Subcutaneous abdominal adipose tissue (tissue), 5 donors: ENCODE data around the gene APIP.
"Not testable (repeated sequence)": the region's sequence is repeated elsewhere in the genome, so short reads cannot be mapped to it uniquely, and the experiment has no call there.

Source experiments
- H3K27ac ChIP-seq: one replicate; pipeline ENCODE4 v1.7.0; 2013; ENCODE audit warnings: low read depth, mild to moderate bottlenecking, inconsistent platforms, low read length, moderate library complexity
- H3K27me3 ChIP-seq, 5 donors: one replicate each; pipeline ENCODE4 v1.7.0; 2013; ENCODE audit warnings: low read length in 5 of 5, inconsistent platforms in 1 of 5; ENCODE audit not compliant: control insufficient read depth in 5 of 5, insufficient read depth in 4 of 5
- H3K36me3 ChIP-seq, 5 donors: one replicate each; pipeline ENCODE4 v1.7.0; 2013; ENCODE audit warnings: low read length in 5 of 5; ENCODE audit not compliant: control insufficient read depth in 5 of 5, insufficient read depth in 5 of 5
- H3K4me1 ChIP-seq, 5 donors: one replicate each; pipeline ENCODE4 v1.7.0; 2013; ENCODE audit warnings: low read length in 5 of 5, mild to moderate bottlenecking in 3 of 5, moderate library complexity in 1 of 5; ENCODE audit not compliant: control insufficient read depth in 5 of 5, insufficient read depth in 5 of 5
- H3K4me3 ChIP-seq, 5 donors: one replicate each; pipeline ENCODE4 v1.7.0; 2013; ENCODE audit warnings: low read length in 5 of 5, low read depth in 1 of 5
- H3K9ac ChIP-seq, 5 donors: one replicate each; pipeline ENCODE4 v1.7.0; 2013; ENCODE audit warnings: low read length in 5 of 5, mild to moderate bottlenecking in 4 of 5, moderate library complexity in 3 of 5
- H3K9me3 ChIP-seq, 5 donors: one replicate each; pipeline ENCODE4 v1.7.0; 2013; ENCODE audit warnings: low read length in 5 of 5; ENCODE audit not compliant: control insufficient read depth in 5 of 5
- donor health status: healthy.
- donor health status: healthy.
- donor health status: healthy.
- donor health status: healthy.
- donor health status: healthy.

APIP gene

GRCh38 chr11:34926831-34927132, 10.6 kb upstream of the APIP start:
- Histone ChIP-seq H3K4me3 (no peak overlapping the region), H3K4me1 (peaks cover 0 to 44% (median 23%) of the 10 kb centered on the region in 5 donors), H3K36me3 (no peaks in the 10 kb centered on the region), H3K9ac (no peak overlapping the region), H3K27me3 (no peaks in the 10 kb centered on the region), H3K27ac (peak overlapping the region; percentile 63), H3K9me3 (no peaks in the 10 kb centered on the region)

DNA sequence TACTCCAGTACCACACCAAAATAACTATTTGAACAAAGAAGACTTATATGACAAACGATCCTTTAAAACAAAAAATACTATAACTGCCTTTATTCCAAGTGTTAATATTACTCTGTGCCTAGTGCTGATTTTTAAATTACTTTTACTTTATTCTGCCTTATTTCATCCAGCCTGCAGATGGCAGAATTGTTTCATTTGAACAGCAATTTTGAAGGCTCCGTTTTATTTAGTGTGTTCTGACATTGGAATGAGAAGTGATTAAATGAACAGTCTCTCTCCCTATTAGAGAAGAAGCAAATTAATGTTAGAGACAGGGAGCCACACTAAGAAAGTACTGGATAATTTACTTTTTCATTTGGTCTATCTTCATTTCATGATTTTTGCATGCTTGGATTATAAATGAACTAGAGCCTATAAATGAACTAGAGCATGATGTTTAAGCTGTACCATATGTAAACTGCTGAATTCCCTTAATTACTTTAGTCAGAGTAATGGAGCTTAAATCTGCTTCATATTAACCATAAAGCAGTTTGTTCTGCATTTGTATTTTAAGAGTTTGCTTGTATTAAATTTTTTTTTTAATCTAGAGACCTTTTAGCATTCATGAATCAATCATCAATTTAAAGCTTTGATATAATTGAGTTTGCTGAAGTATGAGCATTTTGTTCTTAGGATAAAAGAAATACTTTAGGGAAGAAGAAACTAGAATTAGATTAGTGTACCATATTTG, 10.1 kb upstream of the APIP start:
- Histone ChIP-seq H3K27ac (peak overlapping the region; percentile 63), H3K4me1 (peaks cover 0 to 49% (median 25%) of the 10 kb centered on the region in 5 donors), H3K4me3 (no peak overlapping the region), H3K27me3 (no peaks in the 10 kb centered on the region), H3K36me3 (no peaks in the 10 kb centered on the region), H3K9ac (peak overlapping the region in 1 of 5 donors; percentile 24), H3K9me3 (no peaks in the 10 kb centered on the region)

DNA sequence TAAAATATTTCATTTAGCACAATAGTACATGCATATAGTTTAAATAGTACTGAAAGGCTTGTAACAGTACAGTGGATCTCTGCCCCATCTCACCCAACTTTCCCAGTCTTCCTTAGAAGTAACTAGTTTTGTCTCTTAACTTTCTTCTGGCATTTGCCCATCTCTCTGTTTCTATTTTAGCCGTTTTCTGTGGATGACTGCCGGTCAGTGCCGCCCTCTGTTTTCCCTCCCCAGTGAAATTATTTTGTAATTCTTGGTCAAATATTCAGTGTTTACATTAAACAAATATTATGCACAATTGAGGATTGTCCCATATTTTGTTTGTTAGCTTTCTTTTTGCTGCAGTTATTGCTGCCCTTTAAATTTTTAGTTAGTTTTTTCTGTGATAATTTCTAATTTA, 8.5 kb upstream of the APIP start:
- no peaks in the 10 kb centered on the region for H3K9me3 ChIP-seq
- H3K4me3 ChIP-seq, result no peak overlapping the region
- H3K27ac ChIP-seq, result peak overlapping the region; percentile 63
- no peaks in the 10 kb centered on the region for H3K27me3 ChIP-seq
- H3K9ac ChIP-seq, result peak overlapping the region in 1 of 5 donors; percentile 55
- peaks cover 0 to 8% (median 0%) of the 10 kb centered on the region in 5 donors for H3K36me3 ChIP-seq
- peaks cover 0 to 61% (median 29%) of the 10 kb centered on the region in 5 donors for H3K4me1 ChIP-seq

GRCh38 chr11:34921156-34921555, 5.0 kb upstream of the APIP start:
- Histone ChIP-seq H3K4me1 (peaks cover 2 to 58% (median 40%) of the 10 kb centered on the region in 5 donors), H3K27ac (peak overlapping the region; percentile 38), H3K9me3 (no peaks in the 10 kb centered on the region), H3K4me3 (no peak overlapping the region), H3K27me3 (no peaks in the 10 kb centered on the region), H3K9ac (peak overlapping the region in 1 of 5 donors; percentile 56), H3K36me3 (peaks cover 0 to 8% (median 0%) of the 10 kb centered on the region in 5 donors)

DNA sequence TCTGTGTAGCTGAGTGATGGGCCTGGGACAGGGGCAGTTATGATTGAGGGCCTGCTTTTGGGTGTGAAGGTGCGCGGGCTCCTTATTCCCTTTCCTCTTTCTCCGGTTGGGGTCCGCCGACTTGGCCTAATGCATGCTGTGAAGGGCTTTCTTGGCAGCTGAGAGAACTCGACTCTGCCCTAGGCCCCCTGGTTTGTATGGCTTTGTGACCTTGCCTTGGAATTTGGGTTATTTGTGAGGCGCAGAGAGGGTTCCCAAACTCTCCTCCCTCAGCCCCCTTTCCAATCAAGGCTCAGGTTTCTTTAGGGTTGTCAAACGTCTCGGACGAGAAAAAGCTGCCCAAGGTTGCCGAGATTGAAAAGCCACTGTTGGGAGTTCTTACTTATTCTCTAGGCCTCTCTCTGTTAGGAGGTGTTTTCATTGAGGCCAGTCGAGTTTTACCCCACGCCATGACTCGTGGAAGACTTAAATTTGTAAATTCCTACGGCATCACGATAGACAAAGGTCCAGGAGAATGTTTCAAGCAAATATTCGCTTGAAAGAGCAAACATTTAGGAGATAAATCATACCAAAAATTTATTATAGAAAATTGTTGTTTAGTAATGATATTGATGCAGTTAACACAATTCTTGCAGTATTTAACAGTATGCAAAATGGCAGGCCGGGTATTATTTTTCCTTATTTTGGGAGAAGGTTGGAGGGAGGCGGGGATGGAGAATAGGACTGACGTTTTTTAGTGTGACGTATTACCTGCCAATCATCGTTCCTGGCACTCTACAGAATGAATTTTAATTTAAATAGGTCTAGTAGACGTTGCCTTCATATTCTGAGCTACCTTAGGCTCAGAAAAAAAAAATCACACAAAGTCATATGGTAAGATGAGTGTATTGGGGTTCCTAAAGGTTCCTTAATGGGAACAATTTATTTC, 928 bp upstream of the APIP start:
- no peaks in the 10 kb centered on the region for H3K27me3 ChIP-seq
- H3K36me3 ChIP-seq, result peaks cover 0 to 12% (median 0%) of the 10 kb centered on the region in 5 donors
- H3K9ac ChIP-seq, result peak overlapping the region; percentile 93 to 99 (median 96)
- H3K9me3 ChIP-seq, result no peaks in the 10 kb centered on the region
- H3K4me1 ChIP-seq, result peaks cover 2 to 73% (median 44%) of the 10 kb centered on the region in 5 donors
- peak overlapping the region; percentile 89 to 97 (median 91) for H3K4me3 ChIP-seq
- H3K27ac ChIP-seq, result peak overlapping the region; percentile 96

DNA sequence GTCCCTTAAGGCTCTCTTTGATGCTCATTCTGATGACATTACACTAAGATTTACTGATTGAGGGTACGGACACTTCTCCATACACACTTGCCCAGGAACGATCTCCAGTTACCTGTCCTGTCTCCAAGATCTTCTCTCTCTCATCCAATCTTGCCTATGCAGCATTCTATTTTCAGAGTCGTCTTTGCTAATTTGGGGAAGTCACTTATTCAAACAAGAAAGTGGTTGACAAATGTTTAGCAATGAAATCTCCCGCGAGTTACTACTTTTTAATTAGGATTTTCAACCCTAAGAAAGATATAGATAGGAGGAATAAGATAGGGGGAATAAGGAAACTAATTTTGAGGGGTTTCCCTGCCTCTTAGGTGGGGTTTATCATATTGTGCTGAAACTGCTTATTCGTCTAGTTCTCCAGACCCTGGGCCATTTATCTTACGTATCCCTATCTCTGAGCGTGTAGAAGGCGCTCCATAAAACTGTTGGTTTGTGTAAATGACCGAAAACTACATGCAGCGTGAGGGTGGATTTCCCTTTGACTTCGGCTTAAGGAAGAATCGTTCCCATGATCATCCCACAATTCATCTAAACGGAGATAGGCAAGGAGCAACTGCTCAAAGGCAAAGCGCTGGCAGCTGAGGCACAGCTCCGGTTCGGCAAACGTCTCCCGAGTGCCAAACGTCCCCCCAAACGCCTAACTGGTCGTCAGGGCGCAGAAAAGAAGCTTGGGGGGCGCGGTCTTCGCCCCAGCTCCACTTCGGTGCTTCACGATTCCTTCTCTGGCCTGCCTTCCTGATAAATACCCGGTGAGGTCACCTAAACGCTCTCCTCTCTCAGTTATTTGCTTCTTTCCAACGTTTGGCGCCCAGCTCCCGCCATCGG, 804 bp downstream of the APIP start:
- Histone ChIP-seq H3K4me3 (peak overlapping the region; percentile 79 to 99 (median 91)), H3K27ac (peak overlapping the region; percentile 96), H3K4me1 (peaks cover 2 to 77% (median 52%) of the 10 kb centered on the region in 5 donors), H3K9me3 (no peaks in the 10 kb centered on the region), H3K36me3 (peaks cover 0 to 7% (median 0%) of the 10 kb centered on the region in 5 donors), H3K9ac (peak overlapping the region; percentile 94 to 99 (median 96)), H3K27me3 (no peaks in the 10 kb centered on the region)

GRCh38 chr11:34913556-34913955, 2.6 kb downstream of the APIP start:
- H3K4me3 ChIP-seq, H3K9ac ChIP-seq, H3K27ac ChIP-seq, H3K27me3 ChIP-seq, H3K9me3 ChIP-seq, H3K36me3 ChIP-seq: not testable (repeated sequence)
- H3K4me1 ChIP-seq, result peaks cover 3 to 78% (median 59%) of the 10 kb centered on the region in 5 donors

GRCh38 chr11:34911676-34912075, 4.5 kb downstream of the APIP start:
- H3K27me3 ChIP-seq, result no peaks in the 10 kb centered on the region

GRCh38 chr11:34910817-34911216, 5.4 kb downstream of the APIP start:
- Histone ChIP-seq H3K4me3 (no peak overlapping the region), H3K9ac (peak overlapping the region in 3 of 5 donors; percentile 9 to 66 (median 23)), H3K27ac (peak overlapping the region; percentile 88), H3K4me1 (peaks cover 3 to 65% (median 40%) of the 10 kb centered on the region in 5 donors), H3K9me3 (no peaks in the 10 kb centered on the region), H3K27me3 (no peaks in the 10 kb centered on the region), H3K36me3 (peaks cover 0 to 4% (median 0%) of the 10 kb centered on the region in 5 donors)

More at GRCh38 chr11:34911676-34912075, 4.5 kb downstream of the APIP start:
- Histone ChIP-seq H3K27ac (peak overlapping the region; percentile 88), H3K9ac (peak overlapping the region in 1 of 5 donors; percentile 66), H3K9me3 (no peaks in the 10 kb centered on the region), H3K4me1 (peaks cover 3 to 66% (median 41%) of the 10 kb centered on the region in 5 donors), H3K36me3 (peaks cover 0 to 4% (median 0%) of the 10 kb centered on the region in 5 donors), H3K4me3 (no peak overlapping the region)
